Left hindlimb (tissue), 1 donor: Measurements from ENCODE around the gene MYOT.
"Not testable (repeated sequence)": the region's sequence is repeated elsewhere in the genome, so short reads cannot be mapped to it uniquely, and the experiment has no call there.

Source experiments
- DNase-seq: peaks from one replicate; pipeline ENCODE4 v3.0.0-alpha.2; 2018

Gene MYOT

DNA sequence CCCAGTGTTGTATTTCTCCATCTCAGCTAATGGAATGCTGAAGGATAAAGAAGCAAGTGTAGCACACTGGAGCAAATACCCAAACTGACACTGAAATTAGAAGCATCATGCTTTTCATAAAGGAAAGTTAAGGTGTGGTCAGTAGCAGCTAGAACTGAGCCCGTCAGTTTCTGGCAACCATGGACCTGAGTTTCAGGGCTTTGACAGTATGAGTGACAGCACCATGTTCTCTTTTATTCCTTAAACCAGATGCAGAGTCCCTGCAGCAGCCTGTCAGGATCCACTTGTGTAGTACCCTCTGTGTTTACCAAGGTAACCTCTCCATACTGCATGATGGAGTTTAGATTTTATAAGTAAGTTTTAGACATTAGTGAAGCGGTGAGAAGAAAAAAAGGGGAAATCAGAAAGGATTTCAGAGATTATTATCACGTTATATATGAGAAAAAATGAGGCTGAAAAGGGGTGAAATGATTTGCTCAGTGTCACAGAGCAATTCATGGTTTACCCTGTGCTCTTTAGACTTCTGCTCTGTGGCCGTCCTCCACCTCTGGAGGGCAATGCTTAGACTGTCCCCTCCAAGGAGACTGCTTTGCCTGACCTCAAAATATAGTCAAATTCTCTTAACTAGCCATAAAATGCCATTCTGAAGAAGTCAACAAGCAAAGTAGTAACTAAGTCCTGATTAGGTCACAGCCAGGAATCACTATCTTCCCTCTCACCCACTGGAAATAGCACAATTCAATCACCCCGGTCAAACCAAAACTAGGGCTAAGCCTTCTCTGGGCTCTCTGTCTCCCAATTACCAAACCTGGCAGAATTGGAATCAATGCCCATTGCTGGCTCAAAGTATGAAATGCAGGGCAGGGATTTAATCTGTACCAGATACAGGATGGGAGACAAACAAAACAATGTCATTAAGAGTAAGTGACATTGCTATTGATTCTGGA, 10.5 kb upstream of the MYOT start:
- no peak for DNase-seq

DNA sequence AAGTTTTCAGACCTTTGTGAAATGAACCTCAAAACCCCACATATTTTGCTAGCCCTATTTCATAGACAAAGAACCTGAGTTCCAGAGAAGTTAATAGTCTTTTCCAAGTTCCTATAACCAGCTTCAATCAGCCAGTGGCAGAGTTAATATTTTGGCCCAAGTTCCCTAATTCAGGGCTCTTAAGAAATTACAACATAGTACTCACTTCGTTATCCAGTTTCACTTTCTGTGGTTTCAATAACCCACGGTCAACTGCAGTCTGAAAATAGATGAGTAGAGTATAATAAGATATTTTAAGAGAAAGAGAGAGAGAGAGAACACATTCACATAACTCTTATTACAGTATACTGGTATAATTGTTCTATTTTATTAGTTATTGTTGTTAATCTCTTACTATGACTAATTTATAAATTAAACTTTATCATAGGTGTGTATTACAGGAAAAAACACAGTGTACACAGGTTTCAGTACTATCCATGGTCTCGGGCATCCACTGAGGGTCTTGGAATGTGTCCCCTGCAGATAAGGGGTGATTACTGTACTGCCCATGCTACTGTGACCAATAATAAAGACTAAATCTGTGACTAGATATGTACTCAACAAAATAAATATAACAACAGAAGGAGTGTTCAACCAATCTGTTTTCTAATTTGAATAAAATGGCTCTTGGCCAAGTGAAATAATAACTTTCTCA, 9.3 kb upstream of the MYOT start:
- no peak for DNase-seq

- DNase-seq: no peak
Observed at GRCh38 chr5:137858954-137859353, 8.7 kb upstream of the MYOT start.

DNA sequence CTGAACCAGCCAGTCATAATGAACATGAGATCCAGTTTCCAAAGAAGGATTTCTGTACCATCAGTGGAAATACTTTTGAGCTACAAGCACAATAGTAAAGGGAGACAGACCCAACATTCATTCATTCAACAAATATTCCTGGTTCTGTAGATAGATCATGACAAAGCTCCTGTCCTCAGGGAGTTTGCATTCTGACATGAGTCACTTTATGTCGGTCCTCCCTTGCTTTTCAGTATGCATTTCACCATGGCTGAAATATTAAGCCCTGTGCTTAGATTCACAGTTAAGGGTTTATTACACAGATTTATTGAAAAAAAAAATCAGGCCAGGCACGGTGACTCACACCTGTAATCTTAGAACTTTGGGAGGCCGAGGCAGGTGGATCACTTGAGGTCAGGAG, 5.4 kb upstream of the MYOT start:
- no peak for DNase-seq

DNA sequence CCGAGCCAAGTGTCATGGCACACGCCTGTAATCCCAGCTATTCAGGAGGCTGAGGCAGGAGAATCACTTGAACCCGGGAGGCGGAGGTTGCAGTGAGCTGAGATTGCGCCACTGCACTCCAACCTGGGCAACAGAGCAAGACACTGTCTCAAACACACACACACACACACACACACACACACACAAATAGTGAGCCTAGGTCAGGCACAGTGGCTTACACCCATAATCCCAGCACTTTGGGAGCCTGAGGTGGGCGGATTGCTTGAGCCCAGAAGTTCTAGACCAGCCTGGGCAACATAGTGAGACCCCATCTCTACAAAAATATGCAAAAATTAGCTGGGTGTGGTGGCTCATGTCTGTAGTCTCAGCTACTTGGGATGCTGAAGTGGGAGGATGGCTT, 4.0 kb upstream of the MYOT start:
- DNase-seq: not testable (repeated sequence)

GRCh38 chr5:137866541-137867388, 895 bp upstream of the MYOT start:
- no peak for DNase-seq

GRCh38 chr5:137870647-137871339, 3.1 kb downstream of the MYOT start:
- DNase-seq: no peak

- no peak for DNase-seq
Observed at GRCh38 chr5:137871571-137871970, 3.9 kb downstream of the MYOT start.

DNA sequence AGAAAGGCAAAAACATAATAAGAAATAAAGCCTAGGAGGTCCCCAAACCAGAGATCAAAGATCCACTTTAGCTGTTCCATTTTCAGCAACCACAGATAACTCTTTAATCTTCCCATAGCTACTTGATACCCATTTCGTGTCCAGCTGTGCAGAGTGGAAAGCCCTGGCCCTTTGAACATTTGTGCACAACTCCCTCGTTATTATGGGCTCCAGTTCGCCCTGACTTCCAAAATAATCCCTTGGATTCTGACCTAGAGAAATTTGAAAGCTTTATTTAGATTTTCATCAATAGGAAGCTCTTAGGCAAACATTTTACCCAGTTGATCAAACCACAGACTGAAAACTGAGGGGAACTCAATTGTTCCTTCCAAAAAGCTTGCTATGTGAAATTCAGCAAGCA, 4.8 kb downstream of the MYOT start:
- no peak for DNase-seq

GRCh38 chr5:137876101-137876500, 8.4 kb downstream of the MYOT start:
- DNase-seq: no peak

DNA sequence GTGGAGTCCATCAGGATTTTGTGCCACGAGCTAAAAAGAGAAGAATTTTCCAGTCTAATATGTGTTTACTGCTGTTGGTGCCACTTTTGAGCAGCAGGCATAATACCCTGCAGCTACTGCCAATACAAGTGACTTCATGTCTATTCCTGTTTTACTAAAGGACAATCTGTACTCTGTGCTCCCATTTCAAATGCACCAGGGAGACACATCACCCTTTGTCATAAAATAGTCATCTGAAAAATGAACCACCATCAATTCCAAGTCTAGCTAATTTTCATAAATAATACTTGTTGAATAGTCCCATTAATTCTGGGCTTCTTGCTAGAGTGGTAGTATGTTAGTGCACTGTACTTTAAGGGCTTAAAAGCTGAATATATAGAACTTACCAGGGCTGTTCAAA, 12.7 kb downstream of the MYOT start:
- DNase-seq: no peak

- DNase-seq: no peak
Observed at GRCh38 chr5:137887831-137888230, 20.2 kb downstream of the MYOT start.

DNA sequence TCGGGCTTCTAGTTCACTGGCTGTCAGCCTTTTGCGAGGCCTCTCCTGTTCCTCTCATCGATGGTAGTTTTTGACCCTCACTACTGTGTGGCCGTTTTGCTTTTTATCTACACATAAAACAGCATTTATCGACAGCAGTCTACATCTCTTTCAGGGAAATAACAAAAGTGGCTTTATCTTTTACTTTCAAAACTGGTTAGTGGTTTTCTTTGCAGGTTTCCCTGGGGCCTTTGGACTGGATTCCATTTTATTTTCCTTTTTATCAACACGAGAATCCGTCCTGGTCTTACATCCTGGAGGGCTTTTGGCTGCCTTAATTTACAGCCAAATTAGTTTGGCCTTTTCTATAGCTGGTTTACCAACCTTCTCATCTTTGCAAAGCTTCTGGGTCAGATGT, 20.8 kb downstream of the MYOT start:
- no peak for DNase-seq

DNA sequence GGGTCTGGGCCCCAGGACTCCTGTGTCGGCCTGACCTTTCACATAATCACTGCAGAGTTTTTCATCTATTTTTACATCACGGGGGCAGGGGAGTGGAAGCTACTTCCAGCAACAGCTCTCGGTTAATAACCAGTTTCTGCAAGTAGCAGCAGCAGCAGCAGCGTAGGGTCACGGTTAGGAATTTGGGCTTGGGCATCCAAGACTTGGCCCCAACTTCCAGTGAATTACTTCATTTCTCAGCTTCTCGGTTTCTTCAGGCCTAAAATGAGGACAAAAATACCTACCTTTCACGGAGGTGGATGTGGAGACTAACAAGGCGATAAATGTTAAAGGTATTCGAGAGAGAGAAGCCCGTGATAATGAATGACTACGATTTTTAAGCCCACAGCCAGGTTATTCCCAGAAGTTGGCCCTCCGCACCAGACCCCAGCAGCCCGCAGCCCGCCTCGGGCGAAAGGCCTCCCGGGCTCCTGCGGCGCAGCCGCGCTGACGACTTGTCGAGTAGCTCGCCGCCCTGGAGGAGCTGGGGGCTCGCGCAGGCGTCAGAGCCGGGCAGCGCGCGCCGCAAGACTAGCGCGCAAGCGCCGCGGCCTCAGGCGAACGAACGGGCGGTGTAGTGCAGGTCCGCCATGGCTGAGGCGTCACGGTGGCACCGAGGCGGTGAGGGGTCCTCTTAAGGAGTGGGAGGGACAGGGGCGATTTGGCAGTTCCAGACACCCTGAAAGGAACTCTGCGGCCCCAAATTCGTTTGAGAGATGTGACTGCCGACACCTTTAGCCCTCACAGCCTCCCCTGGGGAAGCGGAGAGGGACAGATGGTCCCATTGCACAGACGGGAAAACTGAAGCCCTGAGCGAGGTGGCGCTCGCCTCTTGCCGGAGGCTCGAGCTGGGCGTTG, 21.5 kb downstream of the MYOT start, which contains the start of gene PKD2L2:
TSS of gene PKD2L2 (plus strand) at position 595 of the 897 bp plus-strand sequence. CDS start at position 630, 35 bp downstream.
- DNase-seq: peak; percentile 90

DNA sequence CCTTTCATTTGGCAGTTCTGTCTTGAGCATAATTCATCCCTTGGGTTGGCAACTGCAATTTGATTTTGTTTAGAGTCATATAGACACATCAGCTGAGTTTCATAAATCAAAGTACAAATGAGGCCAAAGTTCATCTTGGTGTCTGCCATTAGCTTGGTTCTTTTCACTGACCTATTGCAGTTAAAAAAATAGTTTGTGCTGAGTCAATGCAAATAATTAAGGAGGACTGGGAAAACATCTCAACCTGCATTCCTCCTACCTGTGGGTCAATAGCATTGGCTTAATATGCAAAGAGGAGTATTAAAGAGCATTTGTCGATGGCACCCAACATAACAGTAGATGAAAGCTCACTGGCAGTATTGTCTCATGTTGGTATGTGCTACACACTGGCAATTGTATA, 23.2 kb downstream of the MYOT start:
- no peak for DNase-seq

- DNase-seq: no peak
Observed at GRCh38 chr5:137891849-137892248, 24.2 kb downstream of the MYOT start.

- DNase-seq: no peak
Observed at GRCh38 chr5:137894586-137894985, 26.9 kb downstream of the MYOT start.

DNA sequence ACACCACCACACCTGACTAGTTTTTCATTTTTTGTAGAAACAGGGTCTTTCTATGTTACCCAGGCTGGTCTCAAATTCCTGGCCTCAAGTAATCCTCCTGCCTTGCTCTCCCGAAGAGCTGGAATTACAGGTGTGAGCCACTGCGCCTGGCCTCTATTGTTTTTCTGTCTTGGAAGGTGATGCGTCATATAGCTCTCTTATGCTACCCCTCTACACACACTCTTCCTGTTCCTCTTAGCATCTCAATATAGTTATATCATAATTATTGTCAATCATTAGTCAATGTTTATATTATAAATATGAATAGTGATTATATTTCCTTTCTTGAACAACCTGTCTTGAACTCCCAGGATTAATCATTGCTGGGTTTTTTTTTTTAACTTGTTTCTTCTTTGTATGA, 28.9 kb downstream of the MYOT start:
- no peak for DNase-seq

DNA sequence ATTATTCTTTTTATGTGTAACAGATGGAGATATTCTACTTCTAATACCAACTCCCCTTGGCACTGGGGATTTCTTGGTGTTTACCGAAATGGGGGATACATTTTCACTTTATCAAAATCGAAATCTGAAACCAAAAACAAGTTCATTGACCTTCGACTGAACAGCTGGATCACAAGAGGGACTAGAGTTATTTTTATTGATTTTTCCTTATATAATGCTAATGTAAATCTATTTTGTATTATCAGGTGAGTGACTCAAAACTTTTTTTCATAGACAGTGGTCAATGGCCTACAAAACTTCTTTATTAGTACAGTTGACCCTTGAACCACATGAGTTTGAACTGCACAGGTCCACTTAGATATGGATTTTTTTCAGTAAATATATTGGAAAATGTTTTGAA, 31.8 kb downstream of the MYOT start:
- no peak for DNase-seq

DNA sequence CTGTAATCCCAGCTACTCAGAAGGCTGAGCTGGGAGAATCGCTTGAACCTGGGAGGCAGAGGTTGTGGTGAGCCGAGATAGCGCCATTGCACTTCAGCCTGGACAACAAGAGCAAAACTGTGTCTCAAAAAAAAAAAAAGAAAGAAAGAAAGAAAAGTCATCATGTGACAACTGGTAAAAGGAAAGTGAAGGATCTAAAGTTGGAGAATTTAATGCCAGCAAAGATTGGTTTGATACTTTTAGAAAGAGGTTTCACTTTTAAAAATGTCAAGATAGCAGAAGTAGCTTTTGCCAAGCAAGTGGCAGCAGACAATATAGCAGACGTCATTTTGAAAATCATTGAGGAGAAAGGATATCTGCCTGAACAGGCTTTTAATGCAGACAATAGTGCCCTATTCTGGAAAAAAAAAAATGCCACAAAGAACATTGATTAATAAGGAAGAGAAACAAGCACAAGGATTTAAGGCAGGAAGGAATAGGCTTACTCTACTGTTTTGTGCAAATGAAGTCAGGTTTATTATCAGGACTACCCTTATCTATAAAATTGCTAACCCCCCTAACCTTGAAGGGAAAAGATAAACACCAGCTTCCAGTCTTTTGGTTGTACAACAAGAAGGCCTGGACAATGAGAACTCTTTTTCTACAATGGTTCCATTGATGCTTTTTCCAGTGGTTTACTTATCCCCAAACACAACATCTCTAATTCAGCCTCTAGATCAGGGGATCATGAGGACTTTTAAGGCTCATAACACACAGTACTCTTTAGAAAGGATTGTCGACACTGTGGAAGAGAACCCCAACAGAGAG, 33.6 kb downstream of the MYOT start:
- no peak for DNase-seq
